Lung (tissue), 12 donors: ENCODE measurements around the gene FBXL13. TPM values are rescaled to one million over a fixed set of nuclear protein-coding genes. Genes with fewer than 3 reads are reported as not detected.
"Not testable (repeated sequence)": the region's sequence is repeated elsewhere in the genome, so short reads cannot be mapped to it uniquely, and the experiment has no call there.

ENCODE experiments used
- ATAC-seq: fragments of 200-7000 bp; cut with Tn5 transposase; one replicate; pipeline ENCODE4 v1.9.1; 2020; ENCODE audit warnings: moderate number of reproducible peaks; ENCODE audit not compliant: insufficient read depth, low FRiP score
- DNase-seq, 3 donors: peaks; one replicate each; pipeline ENCODE4 v3.0.0-alpha.2; 2013 to 2017
- H3K27ac ChIP-seq, 2 donors: one replicate each; pipeline ENCODE4 v1.5.1; 2013; ENCODE audit warnings: mild to moderate bottlenecking in 2 of 2, moderate library complexity in 2 of 2, control low read depth in 1 of 2, inconsistent platforms in 1 of 2, low read depth in 1 of 2, low read length in 1 of 2
- H3K27me3 ChIP-seq, 3 donors: one replicate each; pipeline ENCODE4 v1.5.1; 2013; ENCODE audit warnings: low read length in 2 of 3; ENCODE audit not compliant: control insufficient read depth in 3 of 3, insufficient read depth in 3 of 3
- H3K36me3 ChIP-seq, 4 donors: one replicate each; pipeline ENCODE4 v1.5.1; 2013; ENCODE audit warnings: low read length in 4 of 4, mild to moderate bottlenecking in 1 of 4, moderate library complexity in 1 of 4; ENCODE audit not compliant: control insufficient read depth in 4 of 4, insufficient read depth in 4 of 4
- H3K4me1 ChIP-seq, 5 donors: one replicate each; pipeline ENCODE4 v1.5.1; 2013; ENCODE audit warnings: low read length in 5 of 5, mild to moderate bottlenecking in 2 of 5, moderate library complexity in 1 of 5; ENCODE audit not compliant: control insufficient read depth in 5 of 5, insufficient read depth in 5 of 5
- H3K4me3 ChIP-seq: one replicate; pipeline ENCODE4 v1.5.1; 2013; ENCODE audit warnings: mild to moderate bottlenecking, control low read depth, moderate library complexity
- H3K9ac ChIP-seq, 2 donors: one replicate each; pipeline ENCODE4 v1.5.1; 2013; ENCODE audit warnings: low read length in 2 of 2, control low read depth in 1 of 2; ENCODE audit not compliant: insufficient read depth in 1 of 2
- H3K9me3 ChIP-seq, 4 donors: one replicate each; pipeline ENCODE4 v1.5.1; 2013; ENCODE audit warnings: low read length in 3 of 4, mild to moderate bottlenecking in 1 of 4, moderate library complexity in 1 of 4; ENCODE audit not compliant: control insufficient read depth in 4 of 4, insufficient read depth in 3 of 4
- WGBS, 2 donors: extraction: QIAGEN DNeasy Blood & Tissue Kit; methylation state at CpG; one replicate each; pipeline ENCODE4 v1.1.7; 2013; 5-methylcytosine and 5-hydroxymethylcytosine counted together
- polyA plus RNA-seq, 2 donors: library from polyadenylated mRNA; stranded (reverse); fragments of 200-250 nt; gene quantifications; one replicate each; pipeline ENCODE4 v1.2.1, GENCODE V29; 2013
- total RNA-seq, 2 donors: library from RNA; depleted of rRNA in 1 of 2; stranded (reverse); fragments of >200 nt in 1 of 2; gene quantifications; one replicate each; pipeline ENCODE4 v1.2.1, GENCODE V29; 2014 to 2021
- TF ChIP-seq, protein P1 (sequence below): IDR thresholded peaks from 2 replicates; pipeline ENCODE4 v1.5.1; 2012; ENCODE audit warnings: mild to moderate bottlenecking; ENCODE audit errors: control extremely low read depth, extremely low read depth
- donor health status: control.
- donor health status: control.
- donor health status: Bipolar disorder and iron deficiency.
- donor health status: healthy.
- donor health status: DM: yes; HTN: yes; CAD: no.

Gene FBXL13
- total and polyA plus RNA-seq, 4 donors, result 0.61 to 12.3 (median 3.7) TPM

- Histone ChIP-seq H3K27ac (no peak overlapping the region), H3K9ac (no peak overlapping the region), H3K36me3 (no peaks in the 10 kb centered on the region), H3K4me3 (no peak overlapping the region), H3K4me1 (no peaks in the 10 kb centered on the region), H3K9me3 (no peaks in the 10 kb centered on the region), H3K27me3 (no peaks in the 10 kb centered on the region)
- WGBS, 2 donors, result 28 to 46% methylated on average over 2 of the region's 2 CpGs
- DNase-seq (no peak), ATAC-seq (no peak)
- TF ChIP-seq, protein P1, sequence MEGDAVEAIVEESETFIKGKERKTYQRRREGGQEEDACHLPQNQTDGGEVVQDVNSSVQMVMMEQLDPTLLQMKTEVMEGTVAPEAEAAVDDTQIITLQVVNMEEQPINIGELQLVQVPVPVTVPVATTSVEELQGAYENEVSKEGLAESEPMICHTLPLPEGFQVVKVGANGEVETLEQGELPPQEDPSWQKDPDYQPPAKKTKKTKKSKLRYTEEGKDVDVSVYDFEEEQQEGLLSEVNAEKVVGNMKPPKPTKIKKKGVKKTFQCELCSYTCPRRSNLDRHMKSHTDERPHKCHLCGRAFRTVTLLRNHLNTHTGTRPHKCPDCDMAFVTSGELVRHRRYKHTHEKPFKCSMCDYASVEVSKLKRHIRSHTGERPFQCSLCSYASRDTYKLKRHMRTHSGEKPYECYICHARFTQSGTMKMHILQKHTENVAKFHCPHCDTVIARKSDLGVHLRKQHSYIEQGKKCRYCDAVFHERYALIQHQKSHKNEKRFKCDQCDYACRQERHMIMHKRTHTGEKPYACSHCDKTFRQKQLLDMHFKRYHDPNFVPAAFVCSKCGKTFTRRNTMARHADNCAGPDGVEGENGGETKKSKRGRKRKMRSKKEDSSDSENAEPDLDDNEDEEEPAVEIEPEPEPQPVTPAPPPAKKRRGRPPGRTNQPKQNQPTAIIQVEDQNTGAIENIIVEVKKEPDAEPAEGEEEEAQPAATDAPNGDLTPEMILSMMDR, result no peak
Observed at GRCh38 chr7:102966465-102966864, 108.1 kb downstream of the FBXL13 start.

DNA sequence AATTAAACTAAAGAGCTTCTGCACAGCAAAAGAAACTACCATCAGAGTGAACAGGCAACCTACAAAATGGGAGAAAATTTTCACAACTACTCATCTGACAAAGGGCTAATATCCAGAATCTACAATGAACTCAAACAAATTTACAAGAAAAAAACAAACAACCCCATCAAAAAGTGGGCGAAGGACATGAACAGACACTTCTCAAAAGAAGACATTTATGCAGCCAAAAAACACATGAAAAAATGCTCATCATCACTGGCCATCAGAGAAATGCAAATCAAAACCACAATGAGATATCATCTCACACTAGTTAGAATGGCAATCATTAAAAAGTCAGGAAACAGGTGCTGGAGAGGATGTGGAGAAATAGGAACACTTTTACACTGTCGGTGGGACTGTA, 112.6 kb downstream of the FBXL13 start:
- not testable (repeated sequence) for H3K9ac ChIP-seq, H3K27me3 ChIP-seq, H3K27ac ChIP-seq, ATAC-seq, H3K9me3 ChIP-seq, H3K4me3 ChIP-seq, DNase-seq, H3K4me1 ChIP-seq, H3K36me3 ChIP-seq
- WGBS, 2 donors, result 20 to 56% methylated on average over 1 of the region's 2 CpGs

DNA sequence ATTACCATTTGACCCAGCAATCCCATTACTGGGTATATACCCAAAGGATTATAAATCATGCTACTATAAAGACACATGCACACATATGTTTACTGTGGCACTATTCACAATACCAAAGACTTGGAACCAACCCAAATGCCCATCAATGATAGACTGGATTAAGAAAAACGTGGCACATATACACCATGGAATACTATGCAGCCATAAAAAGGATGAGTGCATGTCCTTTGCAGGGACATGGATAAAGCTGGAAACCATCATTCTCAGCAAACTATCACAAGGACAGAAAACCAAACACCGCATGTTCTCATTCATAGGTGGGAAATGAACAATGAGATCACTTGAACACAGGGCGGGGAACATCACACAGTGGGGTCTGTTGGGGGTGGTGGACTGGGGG, 116.6 kb downstream of the FBXL13 start:
- not testable (repeated sequence) for H3K27ac ChIP-seq, H3K4me1 ChIP-seq, ATAC-seq, DNase-seq, H3K36me3 ChIP-seq, H3K4me3 ChIP-seq, H3K27me3 ChIP-seq, H3K9ac ChIP-seq, H3K9me3 ChIP-seq
- 86 to 91% methylated on average over 3 of the region's 3 CpGs for WGBS, 2 donors

DNA sequence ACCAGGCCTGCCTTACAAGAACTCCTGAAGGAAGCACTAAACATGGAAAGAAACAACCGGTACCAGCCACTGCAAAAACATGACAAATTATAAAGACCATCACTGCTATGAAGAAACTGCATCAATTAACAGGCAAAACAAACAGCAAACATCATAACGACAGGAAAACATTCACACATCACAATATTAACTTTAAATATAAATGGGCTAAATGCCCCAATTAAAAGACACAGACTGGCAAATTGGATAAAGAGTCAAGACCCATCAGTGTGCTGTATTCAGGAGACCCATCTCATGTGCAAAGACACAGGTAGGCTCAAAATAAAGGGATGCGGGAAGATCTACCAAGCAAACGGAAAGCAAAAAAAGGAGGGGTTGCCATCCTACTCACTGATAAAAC, 120.2 kb downstream of the FBXL13 start:
- not testable (repeated sequence) for H3K27ac ChIP-seq, H3K9me3 ChIP-seq, ATAC-seq, H3K9ac ChIP-seq, H3K27me3 ChIP-seq, H3K4me1 ChIP-seq, DNase-seq, H3K36me3 ChIP-seq, H3K4me3 ChIP-seq
- 83 to 96% methylated on average over 4 of the region's 4 CpGs for WGBS, 2 donors

- Histone ChIP-seq H3K27ac (no peak overlapping the region), H3K9ac (no peak overlapping the region), H3K4me3 (no peak overlapping the region), H3K36me3 (peaks cover 0 to 5% (median 2%) of the 10 kb centered on the region in 4 donors), H3K9me3 (no peaks in the 10 kb centered on the region), H3K4me1 (no peaks in the 10 kb centered on the region), H3K27me3 (no peaks in the 10 kb centered on the region)
- DNase-seq (no peak), ATAC-seq (no peak)
- TF ChIP-seq, protein P1, result no peak
Observed at GRCh38 chr7:102953406-102953805, 121.2 kb downstream of the FBXL13 start.
